Measurements from ENCODE around the gene SEPTIN10.

GRCh38 chr2:109533823-109534222 is 79.9 kb downstream of the SEPTIN10 start:
- TF ChIP-seq CTCF (conservative IDR thresholded peaks at IDR 0.05 in 1 of 2, IDR thresholded peaks at IDR 0.05 in 1 of 2; ENCODE audit: low read depth in 1 of 2, low read length in 2 of 2): no peak
- TF ChIP-seq EZH2 (IDR thresholded peaks at IDR 0.05; ENCODE audit: low read length, missing control alignments): no peak
